Hematopoietic multipotent progenitor cell treated with erythropoietin and hydrocortisone succinate and interleukin-3 and kit ligand, for 17 days (in vitro differentiated cells): Measurements from ENCODE around the gene TMTC4.

Experiments
- DNase-seq: peaks from one replicate; pipeline ENCODE4 v3.0.0-alpha.2; 2015; ENCODE audit warnings: low spot score

TMTC4 gene

DNA sequence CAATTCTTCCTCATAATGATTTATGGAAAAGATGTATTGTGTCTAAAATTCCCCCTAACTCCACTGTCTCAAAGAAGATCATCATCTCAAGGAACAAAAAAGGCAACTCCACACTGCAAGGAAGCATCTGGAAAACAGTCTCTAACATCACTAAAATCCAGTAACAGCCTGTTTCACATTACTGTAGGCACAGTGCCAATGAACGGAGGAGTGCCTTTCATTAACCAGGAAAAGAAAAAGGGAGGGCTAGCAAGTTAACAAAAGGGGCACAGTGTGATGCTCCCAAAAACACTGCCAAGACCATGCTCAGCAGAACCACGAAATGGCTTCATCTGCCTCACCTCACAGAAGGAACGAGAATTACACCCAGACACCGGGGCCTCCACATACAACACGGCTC, 8.5 kb downstream of the TMTC4 start:
- DNase-seq = no peak

DNA sequence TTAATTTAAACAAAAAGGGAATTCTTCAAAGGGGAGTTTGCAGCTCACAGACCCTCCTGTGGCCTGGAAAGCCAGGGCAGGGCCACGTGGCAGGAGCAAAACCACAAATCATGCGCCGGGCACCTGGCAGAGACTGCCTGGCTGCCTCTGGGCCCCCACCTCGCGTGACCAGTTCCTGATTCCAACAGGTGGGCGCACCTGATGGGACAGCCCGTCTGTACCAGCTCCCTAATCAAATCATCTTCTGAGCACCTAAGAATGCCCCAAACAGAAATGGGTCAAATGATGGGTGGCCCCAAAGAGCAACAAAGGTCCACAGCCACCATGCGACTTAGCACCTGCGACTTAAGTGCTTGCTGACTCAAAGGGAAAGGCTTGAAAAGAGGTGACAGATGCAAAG, 9.2 kb downstream of the TMTC4 start:
- no peak for DNase-seq

DNA sequence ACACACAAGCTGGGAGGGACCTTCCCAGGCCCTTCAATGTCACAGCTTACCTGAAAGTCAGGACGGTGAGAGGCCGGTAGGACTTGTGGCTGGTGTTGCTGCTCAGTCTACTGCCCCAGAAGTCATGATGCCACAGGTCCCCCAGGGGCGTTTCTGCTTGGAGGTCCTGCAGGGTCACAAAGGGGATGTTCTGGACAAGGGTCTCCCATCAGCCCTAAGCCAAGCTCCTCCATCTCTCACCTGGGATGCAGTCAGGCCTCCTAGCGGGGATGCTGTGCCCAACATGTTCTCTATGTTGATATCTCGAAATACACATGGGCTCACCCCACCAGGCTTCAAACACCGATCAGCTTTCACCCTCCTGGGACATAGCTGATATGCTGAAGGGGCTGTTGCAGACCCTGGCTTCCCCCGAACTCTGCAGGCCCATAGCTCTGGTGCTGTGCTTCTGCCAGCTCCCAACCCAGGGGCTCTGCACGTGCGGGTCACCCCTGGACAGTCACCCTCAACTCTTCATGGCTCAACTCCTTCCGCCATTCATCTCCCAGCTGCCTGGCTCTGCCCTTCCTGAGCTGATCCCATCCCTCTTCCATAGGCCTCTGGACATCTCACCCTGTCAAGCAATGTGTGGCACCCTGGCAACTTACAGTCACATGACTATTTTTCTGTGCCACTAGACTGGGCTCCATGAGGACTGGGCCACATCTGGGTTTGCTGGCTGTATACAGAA, 10.3 kb downstream of the TMTC4 start:
- no peak for DNase-seq

DNA sequence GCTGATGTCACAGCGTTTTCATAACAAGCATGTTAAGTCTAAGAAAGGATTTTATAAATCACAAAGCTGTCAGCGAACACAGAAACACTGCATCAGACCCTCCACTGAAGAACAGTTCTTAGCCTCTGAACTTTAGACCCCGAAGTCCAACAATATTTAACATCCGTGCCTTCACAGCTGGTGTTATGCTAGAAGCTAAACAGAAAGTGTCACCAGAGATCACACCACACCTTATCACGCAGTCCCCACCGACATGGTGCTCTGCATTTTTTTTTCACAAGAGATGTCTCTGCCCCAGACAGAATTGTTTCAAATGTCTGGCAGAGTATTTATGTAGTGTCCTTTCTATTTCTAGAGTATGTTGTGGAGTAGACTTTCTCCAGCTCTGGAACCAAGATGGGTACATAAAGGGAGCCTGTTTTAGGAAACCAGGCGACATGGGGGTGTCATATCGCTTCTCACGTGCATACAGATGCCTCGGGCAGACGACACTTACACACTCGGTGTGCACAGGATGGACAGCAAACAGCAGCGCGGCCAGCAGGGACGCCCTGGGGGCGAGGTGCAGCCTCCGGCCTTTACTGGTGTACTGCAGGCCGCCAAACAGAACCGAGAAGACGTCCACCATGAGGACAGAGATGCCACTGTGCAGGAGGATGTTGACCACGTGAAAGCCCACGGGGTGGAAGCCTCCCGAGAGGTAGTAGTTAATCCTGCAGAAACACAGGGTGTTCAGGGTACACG, 12.0 kb downstream of the TMTC4 start:
- DNase-seq = no peak

DNA sequence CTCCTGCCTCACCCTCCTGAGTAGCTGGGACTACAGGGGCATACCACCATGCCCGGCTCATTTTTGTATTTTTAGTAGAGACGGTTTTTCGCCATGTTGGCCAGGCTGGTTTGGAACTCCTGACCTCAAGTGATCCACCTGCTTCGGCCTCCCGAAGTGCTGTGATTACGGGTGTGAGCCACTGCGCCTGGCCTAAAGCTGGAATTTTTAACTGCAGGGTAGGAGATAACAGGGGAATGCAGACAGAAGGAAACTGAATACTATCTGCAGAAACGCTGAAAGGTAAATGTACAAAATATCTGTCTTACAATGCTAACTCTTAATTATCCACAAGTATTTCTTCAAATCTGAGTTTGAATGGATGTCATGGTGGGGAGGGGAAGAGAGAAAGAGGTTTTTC, 13.8 kb downstream of the TMTC4 start:
- DNase-seq = no peak

DNA sequence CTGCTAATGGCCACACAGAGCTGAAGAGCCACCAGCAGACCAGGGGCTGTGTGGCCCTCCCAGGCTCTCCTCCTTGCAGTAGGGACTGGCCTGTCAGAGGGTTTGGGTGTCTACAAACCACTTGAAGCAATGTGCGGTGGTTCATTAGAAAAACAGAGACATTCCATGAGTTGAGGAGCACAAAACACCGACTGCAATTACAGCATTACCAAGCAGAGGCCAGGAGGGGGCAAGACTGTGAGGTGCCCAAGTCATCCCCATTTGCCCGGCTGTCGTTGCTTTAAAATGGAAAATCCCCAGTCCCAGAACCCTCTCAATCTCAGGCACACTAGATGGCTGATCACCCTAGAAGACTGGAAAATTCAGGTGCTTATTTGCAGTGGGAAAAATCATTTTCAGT, 15.0 kb downstream of the TMTC4 start:
- DNase-seq = no peak

DNA sequence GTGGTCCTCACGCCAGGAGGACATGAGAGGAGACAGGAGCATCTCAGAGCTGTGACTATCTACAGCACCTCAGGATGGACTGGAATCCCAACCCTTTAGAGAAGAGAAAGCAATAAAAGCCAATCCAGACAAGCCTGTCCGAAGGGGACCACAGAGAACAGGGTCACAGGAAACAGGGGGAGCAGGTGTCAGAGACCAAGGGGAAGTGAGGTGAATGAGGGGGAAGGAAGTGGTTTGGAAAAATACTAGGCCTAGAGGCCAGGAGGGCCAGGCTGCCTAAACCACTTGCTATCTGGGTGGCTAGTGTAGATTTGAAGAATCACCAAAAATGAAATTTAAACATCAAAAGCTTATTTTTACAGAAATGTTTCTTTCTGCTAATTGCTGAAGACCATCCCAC, 16.2 kb downstream of the TMTC4 start:
- DNase-seq = no peak

DNA sequence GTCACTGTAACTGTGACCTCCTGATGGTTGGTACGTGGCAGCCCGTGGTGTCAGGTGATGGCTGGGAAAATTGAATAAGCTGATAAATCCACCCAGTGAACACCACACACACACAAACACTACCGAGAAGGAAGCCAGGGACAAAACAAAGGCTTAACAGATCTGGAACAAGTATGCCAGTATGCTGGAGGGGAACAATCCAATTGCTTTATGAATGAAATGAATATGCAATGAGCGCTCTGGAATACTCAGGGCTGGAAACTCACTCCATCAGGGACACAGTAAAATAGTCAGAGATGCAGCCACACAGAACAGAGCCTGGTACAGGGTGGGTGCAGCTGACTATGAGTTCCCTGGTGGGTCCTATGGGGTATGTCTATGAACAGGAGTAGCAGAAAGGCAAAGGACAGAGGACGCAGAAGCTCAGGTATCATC, 16.7 kb downstream of the TMTC4 start:
- no peak for DNase-seq

DNA sequence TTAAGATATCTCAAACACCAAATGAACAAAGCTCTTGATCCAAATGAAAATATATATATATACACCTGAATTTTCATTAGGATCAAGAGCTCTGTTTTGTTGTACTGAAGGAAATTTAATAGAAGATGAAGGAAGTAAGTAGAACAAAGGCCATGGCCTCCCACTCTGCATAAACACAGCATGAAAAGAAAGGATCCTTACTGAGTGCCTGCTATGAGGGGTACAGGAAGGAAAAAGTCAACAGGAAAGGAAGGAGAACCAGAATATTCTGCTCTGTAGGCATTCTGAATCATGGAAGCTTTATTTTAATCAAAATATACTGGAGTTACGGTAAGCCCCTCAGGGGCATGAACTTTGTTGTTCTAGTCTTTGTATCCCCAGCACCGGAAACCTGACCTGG, 22.1 kb downstream of the TMTC4 start:
- no peak for DNase-seq

DNA sequence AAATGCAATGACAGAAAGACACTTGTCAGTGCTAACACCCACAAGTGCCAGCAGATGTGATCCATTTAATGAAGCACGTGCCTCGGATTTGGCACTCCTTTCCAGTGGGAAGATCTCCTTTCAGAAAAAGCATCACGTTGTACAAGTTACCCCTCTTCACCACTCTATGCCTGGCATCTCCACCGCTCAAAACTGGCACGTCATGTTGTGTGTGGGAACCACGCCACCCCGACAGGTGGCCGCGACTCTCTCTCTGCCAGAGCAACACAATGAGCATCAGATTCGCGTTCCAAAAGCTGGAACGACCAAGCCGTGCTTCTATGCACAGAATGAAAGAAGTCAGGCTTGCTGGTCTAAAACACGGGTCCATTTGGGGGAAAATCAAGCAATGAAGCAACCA, 24.3 kb downstream of the TMTC4 start:
- DNase-seq = no peak

DNA sequence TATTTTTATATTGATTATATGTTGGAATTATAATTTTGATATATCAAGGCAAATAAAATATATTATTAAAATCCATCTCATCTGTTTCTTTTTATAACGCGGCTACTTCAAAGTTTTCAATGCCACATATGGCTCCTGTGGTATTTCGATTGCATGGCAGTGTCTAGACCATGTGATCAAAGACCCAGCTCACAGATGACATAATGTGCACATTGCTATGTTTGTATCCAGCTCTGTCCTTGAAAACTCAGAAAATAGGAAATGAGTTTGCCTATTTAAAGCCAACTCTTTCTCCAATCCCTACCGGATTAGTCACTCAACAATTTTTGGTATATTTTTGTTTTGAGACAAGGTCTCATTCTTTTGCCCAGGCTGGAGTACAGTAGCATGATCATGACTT, 26.2 kb downstream of the TMTC4 start:
- DNase-seq = no peak

DNA sequence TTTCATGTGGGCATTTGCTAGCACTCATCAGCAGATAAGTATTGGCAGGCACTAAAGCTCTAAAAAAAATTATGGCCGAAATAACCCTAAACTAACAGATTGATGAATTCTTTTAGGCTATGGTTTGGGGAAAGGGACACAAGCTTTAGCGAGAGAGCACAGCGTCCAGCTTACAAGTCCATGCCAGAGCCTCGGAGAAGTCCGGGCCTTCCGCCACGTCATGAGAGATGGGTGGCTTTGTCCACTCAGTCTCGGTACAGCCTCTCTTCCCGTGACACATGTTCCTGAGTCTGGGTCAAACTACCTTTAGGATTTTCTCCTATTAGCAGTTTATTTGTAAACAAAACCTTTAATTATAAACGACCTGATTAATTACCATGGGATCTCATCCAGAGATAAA, 27.7 kb downstream of the TMTC4 start:
- DNase-seq = no peak

DNA sequence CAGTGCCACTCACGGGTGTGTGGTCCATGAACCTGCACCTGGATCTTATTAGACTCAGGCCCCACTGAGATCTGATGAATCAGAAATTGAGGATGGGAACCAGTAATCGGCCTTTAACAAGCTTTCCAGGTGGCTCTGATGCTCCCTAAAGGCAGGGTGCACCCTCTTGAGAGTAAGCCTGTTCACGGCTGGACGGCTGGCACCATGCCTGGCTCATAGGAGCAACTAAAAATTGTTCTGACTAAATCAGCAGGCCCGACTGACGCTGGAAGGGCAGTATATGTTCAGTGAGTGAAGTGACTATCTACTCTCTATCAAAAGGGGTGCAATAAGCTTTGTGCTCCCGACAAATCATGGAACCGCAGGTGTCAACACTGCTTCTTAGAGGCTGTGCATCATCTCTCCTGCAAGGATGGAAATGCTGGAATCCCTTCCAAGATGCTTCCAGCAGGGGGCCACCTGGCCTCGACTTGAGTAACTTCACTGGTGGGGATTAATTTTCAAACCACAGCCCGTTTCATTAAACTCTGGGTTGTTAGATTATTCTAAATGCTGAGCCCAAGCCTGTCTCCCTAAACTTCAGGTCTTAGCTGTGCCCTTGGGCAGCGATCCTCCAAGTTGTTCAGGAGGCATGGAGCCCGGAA, 28.4 kb downstream of the TMTC4 start:
- DNase-seq = no peak

DNA sequence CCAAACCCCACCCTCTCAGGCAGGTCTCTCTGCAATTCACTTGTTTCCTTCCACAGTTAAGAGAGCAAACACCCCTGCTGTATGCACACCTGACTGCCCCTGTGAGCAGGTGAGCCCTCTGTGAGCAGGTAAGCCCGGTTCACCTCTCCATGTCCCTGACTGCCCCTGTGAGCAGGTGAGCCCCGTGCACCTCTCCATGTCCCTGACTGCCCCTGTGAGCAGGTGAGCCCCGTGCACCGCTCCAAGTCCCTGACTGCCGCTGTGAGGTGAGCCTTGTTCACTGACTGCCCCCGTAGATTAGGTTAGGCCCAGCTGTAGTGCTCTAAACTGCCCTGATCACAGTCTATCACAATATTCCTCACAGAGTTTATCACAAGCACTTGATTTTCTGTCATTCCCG, 29.2 kb downstream of the TMTC4 start:
- DNase-seq = no peak

DNA sequence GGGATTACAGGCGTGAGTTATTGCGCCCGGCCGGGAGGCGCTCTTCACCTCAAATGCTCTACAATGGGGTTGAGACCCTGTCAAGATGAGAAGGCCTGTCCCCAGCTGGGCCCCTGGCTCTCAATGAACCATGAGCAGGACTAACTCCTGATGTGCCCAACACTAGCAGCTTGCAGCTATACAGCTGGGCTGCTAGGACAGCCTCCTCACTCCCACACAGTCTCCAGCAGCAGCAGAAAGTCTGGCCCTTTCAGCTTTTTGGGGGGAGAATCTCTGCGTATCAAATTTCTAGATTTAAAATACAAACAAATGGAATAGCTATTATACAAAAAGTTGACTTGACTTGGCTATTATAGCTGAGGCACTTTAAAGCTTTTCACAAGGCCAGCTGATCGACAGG, 30.2 kb downstream of the TMTC4 start:
- no peak for DNase-seq

DNA sequence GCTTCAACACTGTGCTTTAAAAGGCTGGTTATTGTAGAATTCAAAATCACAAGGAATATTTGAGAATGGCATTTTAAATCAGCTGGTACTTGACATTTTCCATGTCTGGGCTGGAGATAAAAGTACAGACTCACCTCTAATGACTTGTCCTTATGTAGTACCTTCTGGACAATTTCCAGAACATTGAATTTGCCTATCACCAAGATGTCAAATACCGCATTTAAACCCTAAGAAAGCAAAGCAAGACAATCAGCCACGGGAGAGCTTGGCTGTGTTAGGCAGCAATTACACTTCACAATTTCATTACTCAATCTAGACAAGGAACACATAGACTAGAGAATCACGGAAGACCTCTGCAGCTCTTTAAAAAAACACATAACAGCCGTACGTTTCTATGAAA, 36.8 kb downstream of the TMTC4 start:
- no peak for DNase-seq

DNA sequence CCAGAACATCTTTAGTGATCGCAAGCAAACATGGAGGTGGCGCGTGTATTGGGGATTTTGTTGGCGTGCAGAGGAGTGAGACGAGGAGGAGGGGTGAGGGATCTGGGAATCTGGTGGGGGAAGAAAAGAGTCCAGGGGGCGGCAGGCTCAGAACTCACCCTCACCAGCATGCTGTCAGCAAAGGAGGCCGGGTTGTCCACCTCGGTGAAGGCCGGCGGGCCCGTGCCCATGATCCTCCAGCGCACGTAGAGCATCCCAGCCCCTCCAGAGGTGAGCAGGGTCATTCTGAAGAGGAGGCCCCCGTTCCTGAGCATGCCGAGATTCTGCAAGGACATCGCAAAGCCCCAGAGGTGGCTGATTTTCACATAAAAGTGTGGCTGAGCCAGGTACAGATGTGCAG, 37.2 kb downstream of the TMTC4 start:
- no peak for DNase-seq

DNA sequence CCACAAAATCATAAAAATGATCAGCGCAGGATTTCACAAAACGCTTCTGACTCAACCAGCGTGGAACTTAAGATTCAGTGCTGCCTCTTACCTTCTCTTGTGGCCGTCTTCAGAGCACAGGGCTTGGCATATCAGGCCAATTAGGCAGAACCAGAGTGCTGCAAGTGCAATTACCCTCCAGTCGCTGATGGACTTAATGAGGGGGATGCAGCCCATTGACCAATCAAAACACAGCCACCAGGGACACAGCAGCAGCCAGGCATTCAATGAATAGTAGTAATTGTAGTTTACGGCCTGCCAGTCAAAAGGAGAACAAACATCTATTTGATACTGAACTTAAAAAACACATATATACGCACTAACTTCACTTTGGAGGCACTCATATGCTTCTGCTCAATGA, 38.2 kb downstream of the TMTC4 start:
- DNase-seq = no peak

DNA sequence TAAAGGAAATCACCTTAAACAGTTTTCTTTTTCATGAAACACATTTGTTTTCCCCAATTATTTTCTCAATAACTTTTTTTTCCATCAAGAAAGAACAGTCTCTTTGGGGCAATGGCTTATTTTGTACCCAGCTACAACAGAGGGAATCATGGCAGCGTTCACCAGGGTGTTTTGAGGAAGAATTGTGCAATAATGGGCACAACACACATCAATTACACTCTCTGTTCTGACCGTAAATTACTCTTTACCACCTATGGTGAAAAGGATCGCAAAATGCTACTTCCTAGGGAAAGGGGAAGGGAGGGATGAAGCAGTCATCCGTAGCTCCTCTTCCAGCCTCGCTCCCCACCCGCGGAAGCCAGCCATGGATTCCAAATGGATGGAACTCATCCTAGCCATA, 38.6 kb downstream of the TMTC4 start:
- DNase-seq = no peak

DNA sequence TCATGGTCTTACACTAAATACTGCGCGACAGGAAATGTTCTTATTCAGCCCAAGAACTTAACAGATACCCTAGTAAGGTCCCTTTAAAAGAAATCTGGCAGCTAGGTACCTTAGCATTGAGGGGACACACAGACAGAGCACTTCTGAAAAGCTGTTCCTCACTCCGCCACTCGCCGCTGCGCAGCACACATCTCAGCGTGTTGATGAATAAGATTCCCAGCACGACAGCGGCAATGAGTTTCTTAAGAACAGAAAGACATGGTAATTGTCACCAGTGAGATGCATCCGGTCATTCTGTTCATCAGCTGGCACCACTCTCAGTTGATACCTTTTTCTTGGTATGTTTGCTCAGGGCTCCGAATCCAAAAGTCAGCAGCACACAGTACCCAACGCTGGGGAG, 39.9 kb downstream of the TMTC4 start:
- no peak for DNase-seq

DNA sequence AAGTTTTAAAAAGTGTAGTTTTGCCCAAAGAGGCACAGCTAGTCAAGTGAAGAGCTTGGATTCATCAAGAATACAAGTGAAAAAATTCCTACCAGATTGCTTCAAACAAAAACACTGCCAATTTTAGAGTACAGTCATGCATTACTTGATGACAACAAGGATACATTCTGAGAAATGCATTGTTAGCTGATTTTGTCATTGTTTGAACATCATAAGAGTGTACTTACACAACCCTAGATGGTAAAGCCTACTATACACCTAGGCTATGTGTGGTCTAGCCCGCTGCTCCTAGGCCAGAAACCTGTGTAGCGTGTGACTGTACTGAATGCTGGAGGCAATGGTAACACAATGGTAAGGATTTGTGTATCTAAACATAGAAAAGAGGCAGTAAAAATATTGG, 41.1 kb downstream of the TMTC4 start:
- DNase-seq = no peak

DNA sequence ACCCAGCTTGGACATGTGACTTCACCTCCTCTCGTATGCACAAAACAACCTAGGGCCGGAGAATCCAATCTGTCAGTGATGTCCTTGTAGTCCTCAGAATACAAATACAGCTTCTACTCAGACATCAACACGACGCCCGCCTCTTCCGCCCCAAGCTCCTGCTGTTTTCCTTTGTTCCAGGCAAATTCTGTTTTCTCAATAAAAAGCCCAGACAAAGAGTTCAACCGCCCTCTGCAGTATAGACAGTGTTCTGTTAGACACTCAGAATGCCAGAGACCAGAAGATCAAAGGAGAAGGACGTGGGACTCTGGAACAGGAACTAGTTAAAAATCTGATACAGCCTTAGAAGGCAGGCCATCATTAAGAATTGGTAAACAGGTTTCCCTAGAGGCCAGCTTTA, 44.0 kb downstream of the TMTC4 start:
- no peak for DNase-seq

DNA sequence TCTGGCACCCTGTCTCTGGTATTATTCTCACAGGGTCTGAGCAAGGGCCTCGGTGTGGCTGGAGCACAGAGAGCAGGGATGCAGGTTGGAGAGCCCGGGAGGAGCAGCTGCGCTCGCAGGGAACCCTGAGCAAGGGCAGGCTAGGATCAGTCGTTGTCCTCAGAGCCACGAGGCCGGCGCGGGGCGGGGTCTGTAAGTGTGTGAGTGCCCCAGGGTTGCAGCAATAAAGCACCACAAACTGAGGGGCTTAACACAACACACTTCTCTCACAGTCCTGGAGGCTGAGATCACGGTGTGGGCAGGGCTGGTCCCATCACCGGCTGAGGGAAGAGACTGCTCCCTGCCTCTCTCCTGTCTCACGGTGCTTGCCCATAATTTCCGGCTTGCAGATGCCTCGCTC, 47.5 kb downstream of the TMTC4 start:
- no peak for DNase-seq

DNA sequence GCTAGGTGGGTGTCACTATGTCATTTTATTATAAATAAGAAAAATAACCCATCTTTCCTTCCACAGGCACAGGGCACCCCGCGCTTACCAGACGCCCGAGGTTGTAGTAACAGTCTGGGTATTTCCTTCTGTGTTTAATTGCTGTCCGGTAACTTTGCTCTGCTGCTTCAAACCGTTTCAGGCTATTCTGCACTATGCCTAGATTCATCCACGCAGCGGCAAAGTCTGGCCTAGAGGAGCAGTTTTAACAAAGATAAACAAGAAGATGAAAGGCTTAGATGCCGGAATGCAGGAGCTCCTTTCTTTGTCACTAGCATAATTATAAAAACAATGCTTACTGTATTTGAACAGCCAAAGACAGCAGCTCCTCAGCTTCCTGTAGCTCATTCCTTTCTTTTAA, 49.1 kb downstream of the TMTC4 start:
- DNase-seq = no peak
